Common myeloid progenitor, CD34-positive (primary cell): ENCODE results near the gene C19orf67.
A peak's percentile ranks its signal among the peaks of the same experiment; 100 is the strongest.

ENCODE experiments used
- CTCF ChIA-PET: fragments of 350-600 bp; sonication (Branson Sonifier 250); formaldehyde crosslinking; loops from one replicate; lab custom pipeline; 2021; ENCODE audit warnings: antibody characterized with exemption; lab: Charles Lee
- POLR2A ChIA-PET: fragments of 350-600 bp; sonication (Branson Sonifier 250); formaldehyde crosslinking; loops from one replicate; lab custom pipeline; 2021; ENCODE audit warnings: antibody characterized with exemption; lab: Charles Lee
- DNase-seq, 3 donors: peaks; one replicate each; pipeline versions ENCODE4 v3.0.0 to v3.0.0-alpha.2; 2013
- H3K27ac ChIP-seq, 2 experiments: 1 replicate in 1 of 2; 2 replicates in 1 of 2; pipeline ENCODE4 v1.7.0; 2013; ENCODE audit warnings: inconsistent platforms in 2 of 2, low read length in 2 of 2, mild to moderate bottlenecking in 2 of 2, low read depth in 1 of 2, moderate library complexity in 1 of 2; ENCODE audit not compliant: severe bottlenecking in 2 of 2, insufficient read depth in 1 of 2, poor library complexity in 1 of 2
- H3K27me3 ChIP-seq, 5 experiments: replicated peaks in 2 of 5; 1 replicate in 3 of 5; 2 replicates in 2 of 5; pipeline versions ENCODE4 v1.6.1 to v1.7.0; 2013; ENCODE audit warnings: low read length in 4 of 5, mild to moderate bottlenecking in 2 of 5, moderate library complexity in 2 of 5, inconsistent platforms in 1 of 5; ENCODE audit not compliant: insufficient read depth in 5 of 5, control insufficient read depth in 4 of 5
- H3K36me3 ChIP-seq, 4 experiments: 1 replicate in 2 of 4; 2 replicates in 2 of 4; pipeline versions ENCODE4 v1.6.1 to v1.7.0; 2013; ENCODE audit warnings: low read length in 3 of 4, control low read depth in 1 of 4, mild to moderate bottlenecking in 1 of 4; ENCODE audit not compliant: control insufficient read depth in 4 of 4, insufficient read depth in 4 of 4
- H3K4me1 ChIP-seq, 4 experiments: 1 replicate in 3 of 4; 2 replicates in 1 of 4; pipeline versions ENCODE4 v1.6.1 to v1.7.1; 2013; ENCODE audit warnings: low read length in 3 of 4, mild to moderate bottlenecking in 3 of 4, control low read depth in 1 of 4, inconsistent platforms in 1 of 4, moderate library complexity in 1 of 4; ENCODE audit not compliant: control insufficient read depth in 4 of 4, insufficient read depth in 4 of 4; ENCODE audit errors: control extremely low read depth in 1 of 4
- H3K4me3 ChIP-seq, 7 experiments: 1 replicate in 4 of 7; 2 replicates in 3 of 7; pipeline versions ENCODE4 v1.5.1 to v1.7.0; 2013; ENCODE audit warnings: mild to moderate bottlenecking in 7 of 7, low read length in 6 of 7, moderate library complexity in 6 of 7, inconsistent platforms in 2 of 7, low read depth in 2 of 7, control low read depth in 1 of 7; ENCODE audit not compliant: insufficient read depth in 4 of 7, control insufficient read depth in 1 of 7; ENCODE audit errors: extremely low read depth in 1 of 7
- H3K9me3 ChIP-seq, 5 experiments: 1 replicate in 4 of 5; 2 replicates in 1 of 5; pipeline versions ENCODE4 v1.6.1 to v1.7.1; 2013; ENCODE audit warnings: low read length in 4 of 5, mild to moderate bottlenecking in 2 of 5, inconsistent platforms in 1 of 5, low read depth in 1 of 5, moderate library complexity in 1 of 5; ENCODE audit not compliant: control insufficient read depth in 4 of 5, insufficient read depth in 2 of 5; ENCODE audit errors: control extremely low read depth in 1 of 5
- WGBS: methylation state at CpG from one replicate; pipeline ENCODE4 v1.1.5; 2013; ENCODE audit not compliant: insufficient coverage; 5-methylcytosine and 5-hydroxymethylcytosine counted together

Gene C19orf67

GRCh38 chr19:14089662-14090508 lies 4.3 kb upstream of the C19orf67 start:
- Histone ChIP-seq H3K4me3 (peak overlapping the region; percentile 35 to 84 (median 72)), H3K27ac (no peak overlapping the region), H3K36me3 (peaks cover 5 to 19% (median 14%) of the 10 kb centered on the region in 4 experiments), H3K4me1 (peaks cover 0 to 18% (median 17%) of the 10 kb centered on the region in 4 experiments), H3K27me3 (no peaks in the 10 kb centered on the region), H3K9me3 (peaks cover 0 to 6% (median 0%) of the 10 kb centered on the region in 5 experiments)
- peak; percentile 59 to 73 (median 64) for DNase-seq
- CTCF ChIA-PET = interaction anchor here (1.1 to 2.2 kb wide), 5 partner anchors 9 to 26 kb away, joined by 3 to 11 read pairs (median 4); partner anchors contain the start of gene MISP3
- POLR2A ChIA-PET = interaction anchor here (0.7 to 1.0 kb wide), 2 partner anchors 8 to 250 kb away, joined by 3 read pairs; no protein-coding TSS in a partner anchor
- WGBS = under 1% methylated on average over 81 of the region's 142 CpGs

DNA sequence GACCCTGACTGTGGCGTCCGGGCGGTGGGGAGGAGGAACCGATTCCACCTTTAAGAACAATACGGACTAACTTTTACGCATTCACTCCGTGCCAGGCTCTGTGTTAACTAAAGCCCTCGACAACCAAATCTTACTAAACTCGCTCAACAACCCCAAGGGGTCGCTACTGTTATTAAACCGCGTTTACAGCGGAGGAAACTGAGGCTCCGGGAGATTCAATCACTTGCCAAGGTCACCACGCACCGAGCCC lies 3.8 kb upstream of the C19orf67 start:
- peak in 2 of 3 donors; percentile 50 to 56 for DNase-seq
- H3K4me3 ChIP-seq = peak overlapping the region; percentile 17 to 84 (median 71)
- H3K27me3 ChIP-seq = no peaks in the 10 kb centered on the region
- POLR2A ChIA-PET = interaction anchor here (1.0 kb wide), 1 partner anchor 250 kb away, joined by 3 read pairs; no protein-coding TSS in a partner anchor
- WGBS = 37% methylated on average over 11 of the region's 16 CpGs
- peaks cover 5 to 19% (median 14%) of the 10 kb centered on the region in 4 experiments for H3K36me3 ChIP-seq
- H3K9me3 ChIP-seq = peaks cover 0 to 6% (median 0%) of the 10 kb centered on the region in 5 experiments
- CTCF ChIA-PET = interaction anchor here (1.1 to 2.2 kb wide), 5 partner anchors 9 to 27 kb away, joined by 3 to 11 read pairs (median 4); partner anchors contain the start of gene MISP3
- H3K27ac ChIP-seq = no peak overlapping the region
- peaks cover 0 to 18% (median 17%) of the 10 kb centered on the region in 4 experiments for H3K4me1 ChIP-seq

- H3K36me3 ChIP-seq = peaks cover 5 to 19% (median 14%) of the 10 kb centered on the region in 4 experiments
- peak overlapping the region in 5 of 7 experiments; percentile 35 to 84 (median 72) for H3K4me3 ChIP-seq
- no peak for DNase-seq
- ChIA-PET POLR2A (interaction anchor here (1.0 kb wide), 1 partner anchor 249 kb away, joined by 3 read pairs; no protein-coding TSS in a partner anchor), CTCF (interaction anchor here (1.1 to 2.2 kb wide), 7 partner anchors 8 to 27 kb away, joined by 3 to 11 read pairs (median 4); partner anchors contain the start of gene MISP3)
- peaks cover 0 to 6% (median 0%) of the 10 kb centered on the region in 5 experiments for H3K9me3 ChIP-seq
- no peak overlapping the region for H3K27ac ChIP-seq
- H3K4me1 ChIP-seq = peaks cover 0 to 18% (median 17%) of the 10 kb centered on the region in 4 experiments
- 92% methylated on average over 24 of the region's 30 CpGs for WGBS
- H3K27me3 ChIP-seq = no peaks in the 10 kb centered on the region
Observed at GRCh38 chr19:14088634-14089411, 3.2 kb upstream of the C19orf67 start.

DNA sequence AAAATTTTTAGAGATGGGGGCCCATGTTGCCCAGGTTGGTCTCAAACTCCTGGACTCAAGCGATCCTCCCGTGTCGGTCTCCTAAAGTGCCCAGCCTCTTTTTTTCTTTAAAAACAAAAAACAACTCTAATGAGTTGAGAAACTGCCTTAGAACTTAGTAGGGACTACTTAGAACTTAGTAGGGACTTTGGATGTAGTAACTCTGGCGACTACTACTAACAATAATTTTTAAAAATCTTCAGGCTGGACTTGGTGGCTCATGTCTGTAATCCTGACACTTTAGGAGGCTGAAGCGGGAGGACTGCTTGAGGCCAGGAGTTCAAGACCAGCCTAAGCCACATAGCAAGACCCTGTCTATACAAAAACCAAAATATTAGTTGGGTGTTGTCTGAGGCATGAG lies 515 bp upstream of the C19orf67 start:
- CTCF ChIA-PET = no interaction called here
- Histone ChIP-seq H3K4me1 (peaks cover 2 to 17% (median 14%) of the 10 kb centered on the region in 4 experiments), H3K9me3 (no peaks in the 10 kb centered on the region), H3K27me3 (no peaks in the 10 kb centered on the region), H3K4me3 (no peak overlapping the region), H3K36me3 (peaks cover 5 to 19% (median 12%) of the 10 kb centered on the region in 4 experiments), H3K27ac (no peak overlapping the region)
- no CpG with 5 or more reads among the region's 5 CpGs for WGBS
- DNase-seq = no peak
- POLR2A ChIA-PET = no interaction called here

- peaks cover 2 to 24% (median 20%) of the 10 kb centered on the region in 4 experiments for H3K4me1 ChIP-seq
- no peak for DNase-seq
- CTCF ChIA-PET = interaction anchor here (1.4 to 3.4 kb wide), 4 partner anchors 9 to 44 kb away, joined by 3 to 12 read pairs (median 9); partner anchors contain the start of gene MISP3
- peaks cover 2 to 4% (median 3%) of the 10 kb centered on the region in 4 experiments for H3K36me3 ChIP-seq
- no peaks in the 10 kb centered on the region for H3K9me3 ChIP-seq
- H3K27me3 ChIP-seq = no peaks in the 10 kb centered on the region
- WGBS = 100% methylated on average over 1 of the region's 1 CpG
- H3K27ac ChIP-seq = no peak overlapping the region
- POLR2A ChIA-PET = interaction anchor here (1.1 kb wide), 1 partner anchor 9 kb away, joined by 5 read pairs; no protein-coding TSS in a partner anchor
- peak overlapping the region in 1 of 7 experiments; percentile 83 for H3K4me3 ChIP-seq
Observed at GRCh38 chr19:14082675-14082960, 3.0 kb downstream of the C19orf67 start.

GRCh38 chr19:14081797-14082674 lies 3.5 kb downstream of the C19orf67 start:
- Histone ChIP-seq H3K27ac (peak overlapping the region in 1 of 2 experiments; percentile 91), H3K36me3 (peaks cover 0 to 4% (median 2%) of the 10 kb centered on the region in 4 experiments), H3K9me3 (no peaks in the 10 kb centered on the region), H3K4me1 (peaks cover 2 to 24% (median 20%) of the 10 kb centered on the region in 4 experiments), H3K4me3 (peak overlapping the region; percentile 76 to 91 (median 83)), H3K27me3 (no peaks in the 10 kb centered on the region)
- 36% methylated on average over 16 of the region's 24 CpGs for WGBS
- ChIA-PET CTCF (interaction anchor here (1.4 to 3.4 kb wide), 6 partner anchors 7 to 200 kb away, joined by 3 to 12 read pairs (median 9); partner anchors contain the start of gene MISP3), POLR2A (interaction anchor here (0.5 to 1.5 kb wide), 6 partner anchors 8 to 235 kb away, joined by 3 to 5 read pairs (median 3); no protein-coding TSS in a partner anchor)
- DNase-seq = peak in 2 of 3 donors; percentile 40 to 42
